Inflammatory macrophage treated with lipopolysaccharide for 1 hour (primary cell): ENCODE data around the gene PIP5K1B.

Experiments used
- DNase-seq, 2 donors: peaks; one replicate each; pipeline ENCODE4 v3.0.0-alpha.2; 2020 to 2022

The PIP5K1B gene

DNA sequence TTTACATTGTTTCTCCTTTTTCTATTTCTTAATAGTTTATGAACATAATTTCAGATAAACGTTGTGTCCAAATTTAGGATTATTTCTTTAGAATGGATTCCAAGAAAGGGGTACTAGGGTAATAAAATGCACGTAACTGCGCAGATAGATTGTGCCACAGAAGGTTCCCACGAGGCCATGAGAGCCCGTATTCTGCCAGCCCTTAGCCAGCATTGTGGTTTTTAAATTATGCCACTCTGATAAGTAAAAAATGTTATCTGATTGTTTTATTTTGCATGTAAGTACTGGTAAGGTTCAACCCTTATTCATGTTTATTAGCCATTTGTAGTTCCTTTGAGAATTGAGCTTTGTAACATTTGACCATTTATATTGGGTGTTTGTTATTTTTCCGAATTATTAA, 220.1 kb downstream of the PIP5K1B start:
- no peak for DNase-seq

- no peak for DNase-seq
Measured at GRCh38 chr9:68927165-68927564, 222.1 kb downstream of the PIP5K1B start.

- no peak for DNase-seq
Measured at GRCh38 chr9:68931821-68932220, 226.8 kb downstream of the PIP5K1B start.

GRCh38 chr9:68932458-68932857, 227.4 kb downstream of the PIP5K1B start:
- no peak for DNase-seq

GRCh38 chr9:68933434-68934328, 228.6 kb downstream of the PIP5K1B start:
- DNase-seq, result no peak

DNA sequence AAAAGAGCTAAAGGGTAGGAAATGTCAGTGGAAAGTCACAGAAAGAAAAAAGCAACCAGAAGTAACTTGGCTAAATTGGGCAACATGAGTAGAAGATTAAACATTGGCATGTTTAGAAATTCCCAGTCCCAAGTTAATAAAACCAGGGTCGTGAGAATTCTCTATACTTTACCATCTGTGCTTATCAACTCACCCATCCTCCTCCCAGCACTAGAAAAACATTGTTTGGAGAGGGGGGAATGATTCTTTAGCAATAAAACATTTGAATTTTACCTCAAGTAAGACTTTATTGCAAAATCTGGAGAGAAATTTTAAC, 229.2 kb downstream of the PIP5K1B start:
- DNase-seq, result no peak

GRCh38 chr9:68940573-68940972, 235.5 kb downstream of the PIP5K1B start:
- no peak for DNase-seq

DNA sequence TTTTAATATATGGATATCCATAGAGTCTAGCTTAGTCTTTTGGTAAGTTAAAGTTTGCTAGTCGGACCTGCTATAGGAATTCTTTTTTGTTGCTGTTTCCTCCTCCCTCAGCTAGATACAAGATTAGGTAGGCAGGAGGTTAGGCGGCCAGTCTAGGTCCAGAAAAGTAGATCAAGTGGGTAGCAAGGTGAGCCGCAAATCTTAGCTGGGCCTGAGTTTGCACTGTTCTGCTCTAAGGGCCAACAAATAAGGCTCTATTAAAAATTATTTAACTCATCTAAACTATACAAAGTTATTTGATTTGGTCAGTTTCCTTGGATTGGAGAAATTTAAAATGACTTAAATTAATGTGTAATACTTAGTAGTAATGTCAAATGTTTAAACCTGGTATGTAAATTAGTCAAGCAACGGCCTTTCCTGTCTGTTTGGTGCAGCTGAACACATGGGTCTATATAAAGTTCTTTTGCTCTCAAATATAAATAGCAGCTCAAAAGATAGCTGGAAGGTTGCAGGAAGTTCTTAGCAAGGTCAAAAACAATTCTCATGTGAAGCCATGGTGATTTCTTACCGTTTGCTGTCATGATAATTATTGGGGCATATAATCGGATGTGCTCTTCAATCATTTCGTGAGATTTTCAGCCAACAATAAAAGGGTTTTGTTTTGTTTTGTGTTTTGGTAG, 236.9 kb downstream of the PIP5K1B start:
- DNase-seq, result no peak

DNA sequence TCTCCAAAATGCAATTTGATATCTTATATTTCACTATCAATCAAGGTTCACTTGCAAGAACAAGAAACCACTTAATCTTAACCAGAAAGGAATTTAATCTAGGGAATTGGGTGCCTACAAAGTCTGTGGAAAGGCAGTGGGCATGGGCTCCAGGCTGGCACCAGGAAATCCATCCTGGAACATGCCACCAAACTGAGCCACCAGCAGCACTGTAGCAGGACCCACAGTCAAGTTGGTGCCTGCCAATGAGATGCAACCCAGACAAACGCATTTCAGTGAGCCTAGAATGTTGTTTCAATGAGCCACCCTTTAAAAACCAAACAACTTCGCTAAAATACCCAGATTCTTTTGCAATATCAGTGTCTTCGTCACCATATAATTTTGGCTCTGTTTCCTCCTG, 237.8 kb downstream of the PIP5K1B start:
- no peak for DNase-seq

DNA sequence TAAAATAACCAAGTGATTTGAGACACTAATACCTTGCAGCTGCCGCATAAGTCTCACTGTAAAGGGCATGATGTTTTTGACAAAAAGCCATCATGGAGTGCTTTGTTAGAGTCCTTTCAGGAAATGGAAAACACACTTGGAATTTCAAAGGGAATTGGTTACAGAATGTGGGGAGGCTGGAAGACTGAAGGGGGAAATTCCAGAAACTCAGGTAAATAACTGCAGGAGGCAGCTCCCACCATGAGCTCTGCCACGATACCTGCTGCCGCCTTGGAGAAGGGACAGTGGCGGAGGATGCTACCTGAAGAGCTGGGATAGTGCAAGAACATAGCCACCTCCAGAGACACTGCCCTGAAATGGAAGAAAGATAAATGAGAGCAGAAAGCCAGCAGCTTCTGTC, 242.0 kb downstream of the PIP5K1B start:
- no peak for DNase-seq

DNA sequence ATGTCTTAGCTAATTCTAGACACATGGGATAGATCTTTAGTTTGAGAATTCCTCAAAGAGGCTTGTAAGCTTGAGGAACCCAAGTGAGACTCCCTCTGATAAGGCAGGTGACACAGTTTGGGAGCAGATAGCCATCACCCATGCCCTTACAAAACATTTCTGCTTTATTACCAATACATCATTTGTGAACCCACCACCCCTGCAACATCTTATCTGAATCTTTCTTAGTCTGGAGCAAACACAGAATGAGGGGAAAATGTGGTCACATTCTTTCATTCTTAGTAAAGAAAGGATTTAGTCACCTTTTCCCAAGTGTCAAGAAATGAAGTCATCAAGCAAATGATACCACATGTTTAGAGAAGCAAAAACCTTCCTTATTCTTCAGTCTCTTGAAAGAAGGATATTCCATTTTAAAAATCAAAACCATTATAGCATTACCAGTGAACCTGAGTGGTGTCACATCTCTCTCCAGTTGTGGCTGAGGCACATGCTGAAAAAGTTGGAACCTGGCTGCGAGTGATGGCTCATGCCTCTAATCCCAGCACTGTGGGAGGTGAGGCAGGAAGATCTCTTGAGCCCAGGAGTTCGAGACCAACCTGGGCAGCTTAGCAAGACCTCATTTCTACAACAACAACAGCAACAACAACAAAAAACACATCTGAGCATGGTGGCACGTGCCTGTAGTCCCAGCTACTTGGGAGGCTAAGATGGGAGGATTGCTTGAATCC, 243.0 kb downstream of the PIP5K1B start:
- DNase-seq, result no peak

GRCh38 chr9:68949271-68950000, 244.4 kb downstream of the PIP5K1B start:
- DNase-seq, result peak in 1 of 2 donors; percentile 13

- DNase-seq, result no peak
Measured at GRCh38 chr9:68950188-68950587, 245.1 kb downstream of the PIP5K1B start.

GRCh38 chr9:68950689-68951088, 245.6 kb downstream of the PIP5K1B start:
- no peak for DNase-seq

DNA sequence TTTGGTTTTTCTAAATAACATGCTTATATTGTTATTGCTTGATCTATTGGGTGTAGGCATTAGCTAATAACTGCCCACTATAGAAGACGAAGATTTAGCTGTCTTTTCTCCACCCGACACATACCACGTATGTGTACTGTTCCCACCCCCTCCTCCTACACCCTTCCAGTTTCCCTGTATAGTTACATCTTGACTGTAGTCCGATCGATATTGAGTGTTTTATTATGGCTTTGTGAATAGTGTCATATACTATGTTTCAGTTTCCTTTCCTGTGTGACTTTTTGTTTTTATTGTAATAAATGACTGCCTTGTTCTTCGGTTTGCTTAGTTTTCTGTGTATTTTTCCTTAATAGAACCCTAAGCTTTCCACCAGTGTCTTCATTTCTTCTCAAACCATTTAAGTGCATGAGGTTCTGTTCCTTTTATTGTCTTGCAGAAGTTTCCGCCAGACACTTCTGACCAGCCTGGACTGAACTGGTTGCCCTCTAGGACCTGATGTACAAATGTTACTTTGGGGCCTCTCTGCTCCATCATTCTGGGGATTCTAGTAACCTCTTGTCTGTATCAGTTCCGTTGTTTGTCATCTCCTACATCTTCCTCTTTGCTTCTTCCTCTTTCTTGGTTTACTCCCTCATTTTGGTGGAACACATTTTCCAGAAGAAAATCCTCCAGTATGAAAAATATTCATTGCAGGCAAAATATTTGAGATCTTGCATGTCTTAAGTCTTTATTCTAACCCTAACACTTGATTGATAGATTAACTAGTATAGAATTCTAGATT, 247.0 kb downstream of the PIP5K1B start:
- DNase-seq, result peak; percentile 69 to 74

GRCh38 chr9:68953771-68954170, 248.7 kb downstream of the PIP5K1B start:
- no peak for DNase-seq

DNA sequence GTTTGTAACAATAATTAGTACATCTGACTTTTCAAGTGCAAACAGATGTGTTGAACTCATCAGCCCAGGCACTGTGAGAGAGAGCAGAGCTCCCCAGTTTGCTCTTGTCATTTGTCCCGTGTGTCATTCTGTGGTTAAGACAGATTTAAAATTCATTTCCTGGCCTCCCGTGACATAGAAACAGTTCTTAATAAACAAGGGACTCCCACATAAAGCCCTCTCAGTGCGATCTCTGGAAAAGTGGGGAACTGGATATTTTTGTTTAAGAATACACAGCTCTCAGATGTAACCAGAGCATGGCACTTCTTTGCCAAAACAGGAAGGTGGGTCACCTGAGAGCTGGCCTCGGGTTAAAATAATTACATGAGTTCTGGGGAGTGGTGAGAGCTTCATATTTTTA, 250.3 kb downstream of the PIP5K1B start:
- DNase-seq, result peak in 1 of 2 donors; percentile 21

DNA sequence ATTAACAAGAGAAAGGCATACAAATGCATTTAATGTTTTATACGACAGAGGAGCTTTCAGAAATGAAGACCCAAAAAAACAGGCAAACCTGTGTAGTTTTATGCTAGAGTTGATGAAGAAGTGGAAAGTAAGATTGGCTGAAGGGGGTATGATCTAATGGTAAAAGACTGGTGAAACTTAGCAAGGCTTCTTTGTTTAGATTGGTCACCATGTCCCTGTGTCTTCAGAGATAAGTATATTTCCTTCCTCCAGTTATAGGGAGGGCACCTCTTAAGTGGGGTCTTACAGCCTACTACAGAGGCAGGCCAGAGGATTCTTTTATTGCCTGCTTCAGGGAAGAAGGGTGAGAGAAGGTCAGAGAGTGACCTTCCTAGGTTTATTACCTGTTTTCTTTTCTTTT, 252.4 kb downstream of the PIP5K1B start:
- no peak for DNase-seq

DNA sequence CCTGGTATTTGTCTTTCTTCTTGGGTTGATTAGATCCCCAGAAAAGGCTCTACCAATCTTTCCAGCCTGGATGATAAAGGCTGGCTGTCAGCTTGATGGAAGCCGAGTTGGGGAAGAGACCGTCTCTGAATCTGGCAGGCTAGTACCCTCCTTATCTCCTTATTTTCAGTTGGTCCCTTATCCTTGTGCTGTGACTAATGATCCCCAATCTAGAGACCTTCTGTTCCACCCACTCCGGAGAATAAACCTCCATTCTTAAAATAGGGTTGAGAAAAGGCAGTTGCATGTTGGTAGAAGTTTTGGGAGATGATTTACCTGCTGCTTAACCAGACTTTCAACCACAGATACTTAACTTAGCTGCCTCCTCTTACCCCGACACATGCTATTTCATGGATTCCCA, 256.5 kb downstream of the PIP5K1B start:
- no peak for DNase-seq

- DNase-seq, result no peak
Measured at GRCh38 chr9:68963416-68963815, 258.4 kb downstream of the PIP5K1B start.

GRCh38 chr9:68964102-68964541, 259.1 kb downstream of the PIP5K1B start:
- DNase-seq, result no peak

DNA sequence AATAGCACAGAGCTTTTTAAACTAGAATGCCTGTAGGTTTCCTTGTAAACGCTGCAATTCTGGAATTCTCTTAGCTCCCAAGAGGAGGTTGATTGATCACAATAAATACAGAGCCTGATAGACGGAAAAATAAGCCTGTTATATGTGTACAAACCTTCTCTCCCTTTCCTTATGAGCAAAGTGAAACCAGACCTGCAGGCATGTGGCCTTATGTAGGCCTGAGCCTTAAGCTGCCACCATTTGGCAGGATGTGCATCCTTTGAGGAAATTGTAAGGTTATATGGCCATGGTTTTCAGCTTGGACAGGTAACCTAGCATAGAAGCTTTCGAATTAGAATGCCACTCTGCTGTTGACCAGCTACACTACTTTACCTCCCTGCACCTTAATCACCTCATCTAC, 259.7 kb downstream of the PIP5K1B start:
- DNase-seq, result no peak
